Measurements from ENCODE around the gene OR4D11. TPM values are rescaled to one million over a fixed set of nuclear protein-coding genes. Genes with fewer than 3 reads are reported as not detected.
"Not testable (repeated sequence)": the region's sequence is repeated elsewhere in the genome, so short reads cannot be mapped to it uniquely, and the experiment has no call there.

Gene OR4D11
- total and polyA plus RNA-seq, 2 of the 13 experiments (the other 11 are each of a cell fraction or from before 2014, with no cell fraction given), result not detected

DNA sequence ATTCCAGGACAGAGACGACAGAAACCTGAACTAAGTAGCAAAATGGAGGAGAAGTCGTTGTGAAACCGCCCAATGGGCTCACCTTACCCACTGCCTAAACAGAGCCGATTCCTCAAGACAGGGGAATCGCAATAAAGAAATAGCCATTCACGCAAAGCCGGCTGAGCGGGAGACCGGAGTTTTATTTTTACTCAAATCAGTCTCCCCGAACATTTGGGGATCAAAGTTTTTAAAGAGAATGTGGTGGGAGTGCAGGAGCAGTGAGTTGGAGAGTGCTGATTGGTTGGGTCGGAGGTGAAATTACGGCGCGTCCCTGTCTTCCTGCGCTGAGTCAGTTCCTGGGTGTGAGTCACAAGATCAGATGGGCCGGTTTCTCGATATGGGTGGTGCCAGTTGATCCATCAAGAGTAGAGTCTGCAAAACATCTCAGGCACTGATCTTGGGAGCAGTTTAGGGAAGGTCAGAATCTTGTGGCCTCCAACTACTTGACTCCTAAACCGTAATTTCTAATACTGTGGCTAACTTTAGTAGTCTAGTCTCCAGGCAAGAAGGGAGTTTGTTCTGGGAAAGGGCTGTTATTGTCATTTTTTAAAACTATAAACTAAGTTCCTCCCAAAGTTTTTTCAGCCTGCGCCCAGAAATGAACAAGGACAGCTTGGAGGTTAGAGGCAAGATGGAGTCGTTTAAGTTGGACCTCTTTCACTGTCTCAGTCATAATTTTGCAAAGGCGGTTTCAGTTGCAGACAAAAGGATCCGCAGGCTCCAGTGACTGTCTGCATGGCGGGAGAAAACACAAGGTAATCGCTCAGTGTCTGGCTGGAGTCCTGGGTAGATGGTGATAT is 42.0 kb downstream of the OR4D11 start (continued):
- TF ChIP-seq, protein P1, sequence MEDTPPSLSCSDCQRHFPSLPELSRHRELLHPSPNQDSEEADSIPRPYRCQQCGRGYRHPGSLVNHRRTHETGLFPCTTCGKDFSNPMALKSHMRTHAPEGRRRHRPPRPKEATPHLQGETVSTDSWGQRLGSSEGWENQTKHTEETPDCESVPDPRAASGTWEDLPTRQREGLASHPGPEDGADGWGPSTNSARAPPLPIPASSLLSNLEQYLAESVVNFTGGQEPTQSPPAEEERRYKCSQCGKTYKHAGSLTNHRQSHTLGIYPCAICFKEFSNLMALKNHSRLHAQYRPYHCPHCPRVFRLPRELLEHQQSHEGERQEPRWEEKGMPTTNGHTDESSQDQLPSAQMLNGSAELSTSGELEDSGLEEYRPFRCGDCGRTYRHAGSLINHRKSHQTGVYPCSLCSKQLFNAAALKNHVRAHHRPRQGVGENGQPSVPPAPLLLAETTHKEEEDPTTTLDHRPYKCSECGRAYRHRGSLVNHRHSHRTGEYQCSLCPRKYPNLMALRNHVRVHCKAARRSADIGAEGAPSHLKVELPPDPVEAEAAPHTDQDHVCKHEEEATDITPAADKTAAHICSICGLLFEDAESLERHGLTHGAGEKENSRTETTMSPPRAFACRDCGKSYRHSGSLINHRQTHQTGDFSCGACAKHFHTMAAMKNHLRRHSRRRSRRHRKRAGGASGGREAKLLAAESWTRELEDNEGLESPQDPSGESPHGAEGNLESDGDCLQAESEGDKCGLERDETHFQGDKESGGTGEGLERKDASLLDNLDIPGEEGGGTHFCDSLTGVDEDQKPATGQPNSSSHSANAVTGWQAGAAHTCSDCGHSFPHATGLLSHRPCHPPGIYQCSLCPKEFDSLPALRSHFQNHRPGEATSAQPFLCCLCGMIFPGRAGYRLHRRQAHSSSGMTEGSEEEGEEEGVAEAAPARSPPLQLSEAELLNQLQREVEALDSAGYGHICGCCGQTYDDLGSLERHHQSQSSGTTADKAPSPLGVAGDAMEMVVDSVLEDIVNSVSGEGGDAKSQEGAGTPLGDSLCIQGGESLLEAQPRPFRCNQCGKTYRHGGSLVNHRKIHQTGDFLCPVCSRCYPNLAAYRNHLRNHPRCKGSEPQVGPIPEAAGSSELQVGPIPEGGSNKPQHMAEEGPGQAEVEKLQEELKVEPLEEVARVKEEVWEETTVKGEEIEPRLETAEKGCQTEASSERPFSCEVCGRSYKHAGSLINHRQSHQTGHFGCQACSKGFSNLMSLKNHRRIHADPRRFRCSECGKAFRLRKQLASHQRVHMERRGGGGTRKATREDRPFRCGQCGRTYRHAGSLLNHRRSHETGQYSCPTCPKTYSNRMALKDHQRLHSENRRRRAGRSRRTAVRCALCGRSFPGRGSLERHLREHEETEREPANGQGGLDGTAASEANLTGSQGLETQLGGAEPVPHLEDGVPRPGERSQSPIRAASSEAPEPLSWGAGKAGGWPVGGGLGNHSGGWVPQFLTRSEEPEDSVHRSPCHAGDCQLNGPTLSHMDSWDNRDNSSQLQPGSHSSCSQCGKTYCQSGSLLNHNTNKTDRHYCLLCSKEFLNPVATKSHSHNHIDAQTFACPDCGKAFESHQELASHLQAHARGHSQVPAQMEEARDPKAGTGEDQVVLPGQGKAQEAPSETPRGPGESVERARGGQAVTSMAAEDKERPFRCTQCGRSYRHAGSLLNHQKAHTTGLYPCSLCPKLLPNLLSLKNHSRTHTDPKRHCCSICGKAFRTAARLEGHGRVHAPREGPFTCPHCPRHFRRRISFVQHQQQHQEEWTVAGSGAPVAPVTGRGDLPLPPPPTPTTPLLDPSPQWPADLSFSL (CRISPR knock-in tag; IDR thresholded peaks at IDR 0.05), result no peak
- TF ChIP-seq THAP11 (CRISPR knock-in tag; IDR thresholded peaks at IDR 0.05), result no peak
- TF ChIP-seq ZNF335 (CRISPR knock-in tag; IDR thresholded peaks at IDR 0.05), result no peak
- TF ChIP-seq, protein P2, sequence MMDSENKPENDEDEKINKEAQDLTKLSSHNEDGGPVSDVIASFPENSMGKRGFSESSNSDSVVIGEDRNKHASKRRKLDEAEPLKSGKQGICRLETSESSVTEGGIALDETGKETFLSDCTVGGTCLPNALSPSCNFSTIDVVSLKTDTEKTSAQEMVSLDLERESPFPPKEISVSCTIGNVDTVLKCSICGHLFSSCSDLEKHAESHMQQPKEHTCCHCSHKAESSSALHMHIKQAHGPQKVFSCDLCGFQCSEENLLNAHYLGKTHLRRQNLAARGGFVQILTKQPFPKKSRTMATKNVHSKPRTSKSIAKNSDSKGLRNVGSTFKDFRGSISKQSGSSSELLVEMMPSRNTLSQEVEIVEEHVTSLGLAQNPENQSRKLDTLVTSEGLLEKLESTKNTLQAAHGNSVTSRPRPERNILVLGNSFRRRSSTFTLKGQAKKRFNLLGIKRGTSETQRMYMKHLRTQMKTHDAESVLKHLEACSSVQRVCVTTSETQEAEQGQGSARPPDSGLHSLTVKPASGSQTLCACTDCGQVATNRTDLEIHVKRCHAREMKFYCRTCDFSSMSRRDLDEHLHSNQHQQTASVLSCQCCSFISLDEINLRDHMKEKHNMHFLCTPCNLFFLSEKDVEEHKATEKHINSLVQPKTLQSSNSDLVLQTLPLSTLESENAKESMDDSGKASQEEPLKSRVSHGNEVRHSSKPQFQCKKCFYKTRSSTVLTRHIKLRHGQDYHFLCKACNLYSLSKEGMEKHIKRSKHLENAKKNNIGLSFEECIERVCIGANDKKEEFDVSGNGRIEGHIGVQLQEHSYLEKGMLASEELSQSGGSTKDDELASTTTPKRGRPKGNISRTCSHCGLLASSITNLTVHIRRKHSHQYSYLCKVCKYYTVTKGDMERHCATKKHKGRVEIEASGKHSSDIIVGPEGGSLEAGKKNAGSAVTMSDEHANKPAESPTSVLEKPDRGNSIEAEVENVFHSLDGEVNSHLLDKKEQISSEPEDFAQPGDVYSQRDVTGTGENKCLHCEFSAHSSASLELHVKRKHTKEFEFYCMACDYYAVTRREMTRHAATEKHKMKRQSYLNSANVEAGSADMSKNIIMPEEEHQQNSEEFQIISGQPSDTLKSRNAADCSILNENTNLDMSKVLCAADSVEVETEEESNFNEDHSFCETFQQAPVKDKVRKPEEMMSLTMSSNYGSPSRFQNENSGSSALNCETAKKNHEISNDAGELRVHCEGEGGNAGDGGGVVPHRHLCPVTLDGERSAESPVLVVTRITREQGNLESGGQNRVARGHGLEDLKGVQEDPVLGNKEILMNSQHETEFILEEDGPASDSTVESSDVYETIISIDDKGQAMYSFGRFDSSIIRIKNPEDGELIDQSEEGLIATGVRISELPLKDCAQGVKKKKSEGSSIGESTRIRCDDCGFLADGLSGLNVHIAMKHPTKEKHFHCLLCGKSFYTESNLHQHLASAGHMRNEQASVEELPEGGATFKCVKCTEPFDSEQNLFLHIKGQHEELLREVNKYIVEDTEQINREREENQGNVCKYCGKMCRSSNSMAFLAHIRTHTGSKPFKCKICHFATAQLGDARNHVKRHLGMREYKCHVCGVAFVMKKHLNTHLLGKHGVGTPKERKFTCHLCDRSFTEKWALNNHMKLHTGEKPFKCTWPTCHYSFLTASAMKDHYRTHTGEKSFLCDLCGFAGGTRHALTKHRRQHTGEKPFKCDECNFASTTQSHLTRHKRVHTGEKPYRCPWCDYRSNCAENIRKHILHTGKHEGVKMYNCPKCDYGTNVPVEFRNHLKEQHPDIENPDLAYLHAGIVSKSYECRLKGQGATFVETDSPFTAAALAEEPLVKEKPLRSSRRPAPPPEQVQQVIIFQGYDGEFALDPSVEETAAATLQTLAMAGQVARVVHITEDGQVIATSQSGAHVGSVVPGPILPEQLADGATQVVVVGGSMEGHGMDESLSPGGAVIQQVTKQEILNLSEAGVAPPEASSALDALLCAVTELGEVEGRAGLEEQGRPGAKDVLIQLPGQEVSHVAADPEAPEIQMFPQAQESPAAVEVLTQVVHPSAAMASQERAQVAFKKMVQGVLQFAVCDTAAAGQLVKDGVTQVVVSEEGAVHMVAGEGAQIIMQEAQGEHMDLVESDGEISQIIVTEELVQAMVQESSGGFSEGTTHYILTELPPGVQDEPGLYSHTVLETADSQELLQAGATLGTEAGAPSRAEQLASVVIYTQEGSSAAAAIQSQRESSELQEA (CRISPR knock-in tag; IDR thresholded peaks at IDR 0.05; ENCODE audit: not compliant biosample characterization), result no peak

DNA sequence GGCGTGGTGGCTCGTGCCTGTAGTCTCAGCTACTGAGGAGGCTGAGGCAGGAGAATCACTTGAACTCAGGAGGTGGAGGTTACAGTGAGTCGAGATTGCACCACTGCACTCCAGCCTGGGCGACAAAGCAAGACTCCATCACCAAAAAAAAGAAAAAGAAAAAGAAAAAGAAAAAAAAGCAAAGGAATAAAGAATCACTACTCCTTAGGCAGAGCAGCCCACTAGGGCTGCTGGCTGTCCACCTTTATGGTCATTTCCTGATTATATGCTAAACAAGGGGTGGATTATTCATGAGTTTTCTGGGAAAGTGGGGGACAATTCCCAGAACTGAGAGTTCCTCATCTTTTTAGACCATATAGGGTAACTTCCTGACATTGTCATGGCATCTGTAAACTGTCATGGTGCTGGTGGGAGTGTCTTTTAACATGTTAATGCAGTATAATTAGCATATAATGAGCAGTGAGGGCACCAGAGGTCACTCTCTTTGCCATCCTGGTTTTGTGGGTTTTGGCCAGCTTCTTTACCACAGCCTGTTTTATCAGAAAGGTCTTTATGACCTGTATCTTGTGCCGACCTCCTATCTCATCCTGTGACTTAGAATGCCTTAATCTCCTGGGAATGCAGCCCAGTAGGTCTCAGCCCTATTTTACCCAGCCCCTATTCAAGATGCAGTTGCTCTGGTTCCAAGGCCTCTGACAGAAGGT is 44.4 kb downstream of the OR4D11 start:
- ATAC-seq; H3K4me3 ChIP-seq (replicated peaks in 1 of 3; ENCODE audit: insufficient read depth in 1 of 3, low read depth in 2 of 3, low read length in 3 of 3); DNase-seq (ENCODE audit: low spot score); intact Hi-C loops (cut with micrococcal nuclease; ENCODE audit: unreplicated experiment); H4K20me1 ChIP-seq (ENCODE audit: insufficient read depth, low read length); FAIRE-seq; BruUV-seq (replicated peaks); CTCF ChIA-PET (ENCODE audit: low intra/inter-chr PET ratio, low total read pairs); H3K27me3 ChIP-seq (ENCODE audit: control insufficient read depth in 1 of 2, insufficient read depth in 2 of 2, low read length in 2 of 2); in situ Hi-C loops (cut with HindIII; ENCODE audit: extremely low pct_ligation_motif_present, low pct_unique_long_range_greater_than_20kb); H2AFZ ChIP-seq (ENCODE audit: low read length); H3K27ac ChIP-seq (ENCODE audit: extremely low read length, insufficient read depth, low read length); H3K9me3 ChIP-seq (ENCODE audit: low read length); H3K36me3 ChIP-seq (replicated peaks in 1 of 2; ENCODE audit: control insufficient read depth in 1 of 2, insufficient read depth in 2 of 2, low read length in 2 of 2); H3K4me2 ChIP-seq (ENCODE audit: low read depth, low read length); H3K9ac ChIP-seq (ENCODE audit: insufficient read depth, low read depth, low read length); H3K79me2 ChIP-seq (ENCODE audit: insufficient read depth, low read length): not testable (repeated sequence)
- WGBS (ENCODE audit: low lambda C conversion rate), result 73% methylated on average over 5 of the region's 5 CpGs
- H3K4me1 ChIP-seq (ENCODE audit: insufficient read depth, low read length), result peaks cover 14% of the 10 kb centered on the region
- POLR2A ChIA-PET, result interaction anchor here (2.8 kb wide), 1 partner anchor 122 kb away, joined by 15 read pairs; the partner anchor contains the start of gene PATL1
